ENCODE data around the gene LRRC51.

The LRRC51 gene

GRCh38 chr11:72080326-72081183 lies at the start of gene LRRC51, which contains the start of gene NUMA1:
LRRC51 (plus strand) TSS chr11:72080850; CDS start chr11:72089084, 8,234 bp downstream.
NUMA1 (minus strand) TSS chr11:72080542; CDS start chr11:72035943, 44,599 bp downstream.
- peak; percentile 100 for DNase-seq

GRCh38 chr11:72036687-72037086 lies 44.0 kb upstream of the LRRC51 start:
- DNase-seq: no peak

- DNase-seq: peak; percentile 50
These were observed 42.9 kb upstream of the LRRC51 start for GRCh38 chr11:72037554-72038311.

- DNase-seq: peak; percentile 87
These were observed 42.2 kb upstream of the LRRC51 start for GRCh38 chr11:72038491-72038890.

- no peak for DNase-seq
These were observed 41.4 kb upstream of the LRRC51 start for GRCh38 chr11:72039031-72039855.

- DNase-seq: no peak
These were observed 40.7 kb upstream of the LRRC51 start for GRCh38 chr11:72039856-72040401.

- DNase-seq: peak; percentile 97
These were observed 39.9 kb upstream of the LRRC51 start for GRCh38 chr11:72040491-72041363.

GRCh38 chr11:72041364-72042063 lies 39.1 kb upstream of the LRRC51 start:
- DNase-seq: peak; percentile 92

- DNase-seq: no peak
These were observed 38.4 kb upstream of the LRRC51 start for GRCh38 chr11:72042064-72042745.

- peak; percentile 65 for DNase-seq
These were observed 34.8 kb upstream of the LRRC51 start for GRCh38 chr11:72045849-72046248.

GRCh38 chr11:72048766-72049460 lies 31.7 kb upstream of the LRRC51 start:
- no peak for DNase-seq

- no peak for DNase-seq
These were observed 22.1 kb upstream of the LRRC51 start for GRCh38 chr11:72058416-72059034.

- DNase-seq: no peak
These were observed 18.8 kb upstream of the LRRC51 start for GRCh38 chr11:72061739-72062396.

GRCh38 chr11:72066855-72067254 lies 13.8 kb upstream of the LRRC51 start:
- DNase-seq: no peak

- DNase-seq: no peak
These were observed 13.4 kb upstream of the LRRC51 start for GRCh38 chr11:72067266-72067665.

GRCh38 chr11:72067676-72068075 lies 13.0 kb upstream of the LRRC51 start:
- DNase-seq: no peak

- DNase-seq: no peak
These were observed 11.4 kb upstream of the LRRC51 start for GRCh38 chr11:72069200-72069599.

- DNase-seq: peak; percentile 58
These were observed 10.8 kb upstream of the LRRC51 start for GRCh38 chr11:72069787-72070251.
